Vagina (tissue), 2 donors: ENCODE measurements around the gene GTPBP1.

Source experiments
- POLR2A ChIP-seq, 2 donors: fragments of 450-650 bp; IDR thresholded peaks; one replicate each; pipeline ENCODE4 v1.6.1; 2017; ENCODE audit warnings: antibody characterized with exemption in 2 of 2, mild to moderate bottlenecking in 2 of 2, moderate library complexity in 2 of 2
- POLR2AphosphoS5 ChIP-seq, 2 donors: sonication (generic); formaldehyde crosslinking; IDR thresholded peaks; one replicate each; pipeline ENCODE4 v1.9.0; 2017; ENCODE audit warnings: antibody characterized with exemption in 2 of 2, mild to moderate bottlenecking in 2 of 2, low read depth in 1 of 2; ENCODE audit not compliant: insufficient read depth in 1 of 2
- TF ChIP-seq, protein P1 (sequence below), 3 experiments: fragments of 450-650 bp in 2 of 3; fragments of 200-600 bp in 1 of 3; sonication (generic) in 1 of 3; IDR thresholded peaks; one replicate each; pipeline ENCODE4 v1.5.1; 2017 to 2019; ENCODE audit warnings: antibody characterized with exemption in 3 of 3, mild to moderate bottlenecking in 2 of 3, moderate library complexity in 2 of 3

DNA sequence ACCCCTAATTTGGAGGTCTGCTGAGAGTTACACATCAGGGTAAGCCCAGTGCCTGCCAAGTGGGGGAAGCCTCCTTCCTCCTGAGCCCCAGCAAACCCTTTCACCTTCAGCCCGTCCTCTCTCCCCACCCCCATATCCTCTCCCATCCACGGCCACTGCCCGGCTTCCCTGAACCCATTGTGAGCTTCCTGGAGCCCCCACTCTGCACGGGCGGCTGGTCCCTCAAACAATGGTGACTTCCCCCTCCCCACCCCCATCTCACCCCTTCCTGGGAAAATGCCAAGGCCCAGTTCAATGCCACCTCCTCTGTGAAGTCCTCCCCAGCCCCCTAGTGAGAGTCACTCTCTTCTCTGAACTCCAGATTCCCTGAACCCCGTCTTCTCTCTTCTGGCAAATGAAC is 70.3 kb downstream of the GTPBP1 start:
- TF ChIP-seq, protein P1, sequence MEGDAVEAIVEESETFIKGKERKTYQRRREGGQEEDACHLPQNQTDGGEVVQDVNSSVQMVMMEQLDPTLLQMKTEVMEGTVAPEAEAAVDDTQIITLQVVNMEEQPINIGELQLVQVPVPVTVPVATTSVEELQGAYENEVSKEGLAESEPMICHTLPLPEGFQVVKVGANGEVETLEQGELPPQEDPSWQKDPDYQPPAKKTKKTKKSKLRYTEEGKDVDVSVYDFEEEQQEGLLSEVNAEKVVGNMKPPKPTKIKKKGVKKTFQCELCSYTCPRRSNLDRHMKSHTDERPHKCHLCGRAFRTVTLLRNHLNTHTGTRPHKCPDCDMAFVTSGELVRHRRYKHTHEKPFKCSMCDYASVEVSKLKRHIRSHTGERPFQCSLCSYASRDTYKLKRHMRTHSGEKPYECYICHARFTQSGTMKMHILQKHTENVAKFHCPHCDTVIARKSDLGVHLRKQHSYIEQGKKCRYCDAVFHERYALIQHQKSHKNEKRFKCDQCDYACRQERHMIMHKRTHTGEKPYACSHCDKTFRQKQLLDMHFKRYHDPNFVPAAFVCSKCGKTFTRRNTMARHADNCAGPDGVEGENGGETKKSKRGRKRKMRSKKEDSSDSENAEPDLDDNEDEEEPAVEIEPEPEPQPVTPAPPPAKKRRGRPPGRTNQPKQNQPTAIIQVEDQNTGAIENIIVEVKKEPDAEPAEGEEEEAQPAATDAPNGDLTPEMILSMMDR (IDR thresholded peaks at IDR 0.05), result no peak
- TF ChIP-seq POLR2A (IDR thresholded peaks at IDR 0.05) (no peak), POLR2AphosphoS5 (IDR thresholded peaks at IDR 0.05; ENCODE audit: insufficient read depth in 1 of 2, low read depth in 1 of 2) (no peak)
